Neural crest cell (in vitro differentiated cells): ENCODE results near the gene GMCL2. TPM values are rescaled to one million over a fixed set of nuclear protein-coding genes. Genes with fewer than 3 reads are reported as not detected.

Source experiments
- DNase-seq: peaks from one replicate; pipeline ENCODE4 v3.0.0; 2021; ENCODE audit warnings: low read depth, mixed read lengths, low spot score
- H3K27ac Mint-ChIP-seq: one replicate; pipeline ENCODE4 v1.8.0; 2021; ENCODE audit warnings: mild to moderate bottlenecking, mixed read lengths; ENCODE audit not compliant: unreplicated experiment
- H3K27me3 Mint-ChIP-seq: 2 replicates; pipeline ENCODE4 v1.8.0; 2021; ENCODE audit warnings: low read depth, mild to moderate bottlenecking, mixed read lengths
- H3K36me3 Mint-ChIP-seq: 2 replicates; pipeline ENCODE4 v1.8.0; 2021; ENCODE audit warnings: low read depth, mild to moderate bottlenecking, mixed read lengths
- H3K4me1 Mint-ChIP-seq: 2 replicates; pipeline ENCODE4 v1.8.0; 2021; ENCODE audit warnings: mixed read lengths
- H3K4me3 Mint-ChIP-seq: one replicate; pipeline ENCODE4 v1.8.0; 2021; ENCODE audit warnings: mild to moderate bottlenecking, mixed read lengths
- H3K9me3 Mint-ChIP-seq: 2 replicates; pipeline ENCODE4 v1.8.0; 2021; ENCODE audit warnings: mixed read lengths
- CTCF ChIP-seq: fragments of 200-600 bp; sonication (generic); conservative IDR thresholded peaks from 2 replicates; pipeline ENCODE4 v1.5.0; 2021; ENCODE audit warnings: antibody characterized with exemption, mild to moderate bottlenecking
- total RNA-seq: library from RNA; stranded (reverse); gene quantifications from 2 replicates; pipeline ENCODE4 v1.2.1, GENCODE V29; 2021

GMCL2 gene
- total RNA-seq, 1 donor from 2014 or later, result not detected

- H3K36me3 Mint-ChIP-seq, result no peaks in the 10 kb centered on the region
These were observed 12.7 kb downstream of the GMCL2 start for GRCh38 chr5:178174456-178174855.

GRCh38 chr5:178170455-178170854, 16.7 kb downstream of the GMCL2 start:
- DNase-seq, result no peak
- no peak for TF ChIP-seq CTCF
- no peak overlapping the region for H3K27ac Mint-ChIP-seq
- no peak overlapping the region for H3K4me3 Mint-ChIP-seq
- H3K4me1 Mint-ChIP-seq, result no peaks in the 10 kb centered on the region
- H3K36me3 Mint-ChIP-seq, result no peaks in the 10 kb centered on the region
- no peaks in the 10 kb centered on the region for H3K27me3 Mint-ChIP-seq
- no peaks in the 10 kb centered on the region for H3K9me3 Mint-ChIP-seq

More at GRCh38 chr5:178174456-178174855, 12.7 kb downstream of the GMCL2 start:
- no peak overlapping the region for H3K27ac Mint-ChIP-seq
- no peaks in the 10 kb centered on the region for H3K9me3 Mint-ChIP-seq
- peaks cover 2% of the 10 kb centered on the region for H3K27me3 Mint-ChIP-seq
- H3K4me1 Mint-ChIP-seq, result no peaks in the 10 kb centered on the region
- H3K4me3 Mint-ChIP-seq, result no peak overlapping the region
- no peak for TF ChIP-seq CTCF
- no peak for DNase-seq

GRCh38 chr5:178165581-178165980, 21.6 kb downstream of the GMCL2 start:
- H3K27me3 Mint-ChIP-seq, result peaks cover 20% of the 10 kb centered on the region
- no peak for DNase-seq
- no peak for TF ChIP-seq CTCF
- H3K27ac Mint-ChIP-seq, result no peak overlapping the region
- H3K4me3 Mint-ChIP-seq, result no peak overlapping the region
- H3K36me3 Mint-ChIP-seq, result no peaks in the 10 kb centered on the region
- H3K4me1 Mint-ChIP-seq, result peaks cover 10% of the 10 kb centered on the region
- H3K9me3 Mint-ChIP-seq, result no peaks in the 10 kb centered on the region

GRCh38 chr5:178163772-178164735, 23.1 kb downstream of the GMCL2 start:
- Mint-ChIP-seq H3K36me3 (no peaks in the 10 kb centered on the region), H3K27me3 (peaks cover 22% of the 10 kb centered on the region), H3K27ac (no peak overlapping the region), H3K9me3 (no peaks in the 10 kb centered on the region), H3K4me3 (peak overlapping the region; percentile 23), H3K4me1 (peaks cover 10% of the 10 kb centered on the region)
- DNase-seq, result peak; percentile 98
- TF ChIP-seq CTCF, result peak; percentile 99

- TF ChIP-seq CTCF, result no peak
- Mint-ChIP-seq H3K4me3 (no peak overlapping the region), H3K27me3 (peaks cover 22% of the 10 kb centered on the region), H3K36me3 (no peaks in the 10 kb centered on the region), H3K4me1 (peaks cover 10% of the 10 kb centered on the region), H3K27ac (no peak overlapping the region), H3K9me3 (no peaks in the 10 kb centered on the region)
- no peak for DNase-seq
These were observed 24.7 kb downstream of the GMCL2 start for GRCh38 chr5:178162481-178162880.
